ENCODE data around the gene ZFAND3.

Gene ZFAND3

GRCh38 chr6:38168699-38169098 lies 349.2 kb downstream of the ZFAND3 start:
- no peaks in the 10 kb centered on the region for H3K4me1 ChIP-seq (ENCODE audit: insufficient read depth, low read length)
- H3K27me3 ChIP-seq (ENCODE audit: insufficient read depth, low read length, poor library complexity): no peaks in the 10 kb centered on the region
- TF ChIP-seq EZH2 (IDR thresholded peaks at IDR 0.05; ENCODE audit: borderline replicate concordance, low read depth, low read length, severe bottlenecking): no peak
- TF ChIP-seq, protein P1, sequence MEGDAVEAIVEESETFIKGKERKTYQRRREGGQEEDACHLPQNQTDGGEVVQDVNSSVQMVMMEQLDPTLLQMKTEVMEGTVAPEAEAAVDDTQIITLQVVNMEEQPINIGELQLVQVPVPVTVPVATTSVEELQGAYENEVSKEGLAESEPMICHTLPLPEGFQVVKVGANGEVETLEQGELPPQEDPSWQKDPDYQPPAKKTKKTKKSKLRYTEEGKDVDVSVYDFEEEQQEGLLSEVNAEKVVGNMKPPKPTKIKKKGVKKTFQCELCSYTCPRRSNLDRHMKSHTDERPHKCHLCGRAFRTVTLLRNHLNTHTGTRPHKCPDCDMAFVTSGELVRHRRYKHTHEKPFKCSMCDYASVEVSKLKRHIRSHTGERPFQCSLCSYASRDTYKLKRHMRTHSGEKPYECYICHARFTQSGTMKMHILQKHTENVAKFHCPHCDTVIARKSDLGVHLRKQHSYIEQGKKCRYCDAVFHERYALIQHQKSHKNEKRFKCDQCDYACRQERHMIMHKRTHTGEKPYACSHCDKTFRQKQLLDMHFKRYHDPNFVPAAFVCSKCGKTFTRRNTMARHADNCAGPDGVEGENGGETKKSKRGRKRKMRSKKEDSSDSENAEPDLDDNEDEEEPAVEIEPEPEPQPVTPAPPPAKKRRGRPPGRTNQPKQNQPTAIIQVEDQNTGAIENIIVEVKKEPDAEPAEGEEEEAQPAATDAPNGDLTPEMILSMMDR (IDR thresholded peaks at IDR 0.05; ENCODE audit: borderline replicate concordance, extremely low read depth, low read length, poor library complexity, severe bottlenecking): no peak
- H2AFZ ChIP-seq (ENCODE audit: low read depth, low read length): no peak overlapping the region
- no peak overlapping the region for H3K9ac ChIP-seq (ENCODE audit: low read depth, low read length)
- H3K4me3 ChIP-seq (ENCODE audit: low read depth in 1 of 2, low read length in 2 of 2): no peak overlapping the region
- H3K36me3 ChIP-seq (ENCODE audit: insufficient read depth, low read length): no peaks in the 10 kb centered on the region
- H3K79me2 ChIP-seq (ENCODE audit: insufficient read depth, low read length): no peaks in the 10 kb centered on the region
- no peak overlapping the region for H3K4me2 ChIP-seq (ENCODE audit: insufficient read depth, low read length)
- H3K27ac ChIP-seq (ENCODE audit: low read length): no peak overlapping the region
- ATAC-seq (ENCODE audit: insufficient read depth, low read depth): no peak
- no peak for DNase-seq
- H3K9me3 ChIP-seq (ENCODE audit: insufficient read depth, low read length, severe bottlenecking): no peaks in the 10 kb centered on the region
- H4K20me1 ChIP-seq (ENCODE audit: insufficient read depth, low read length): 0 out of 2 replicates have a peak, but pooled peaks cover 7% of the 10 kb centered on the region

- Histone ChIP-seq H3K79me2 (ENCODE audit: insufficient read depth, low read length) (no peaks in the 10 kb centered on the region), H3K4me3 (ENCODE audit: low read depth in 1 of 2, low read length in 2 of 2) (no peak overlapping the region), H3K36me3 (ENCODE audit: insufficient read depth, low read length) (no peaks in the 10 kb centered on the region), H4K20me1 (ENCODE audit: insufficient read depth, low read length) (0 out of 2 replicates have a peak, but pooled peaks cover 7% of the 10 kb centered on the region), H3K27ac (ENCODE audit: low read length) (no peak overlapping the region), H3K4me1 (ENCODE audit: insufficient read depth, low read length) (no peaks in the 10 kb centered on the region), H3K9ac (ENCODE audit: low read depth, low read length) (no peak overlapping the region), H2AFZ (ENCODE audit: low read depth, low read length) (no peak overlapping the region), H3K9me3 (ENCODE audit: insufficient read depth, low read length, severe bottlenecking) (no peaks in the 10 kb centered on the region), H3K27me3 (ENCODE audit: insufficient read depth, low read length, poor library complexity) (no peaks in the 10 kb centered on the region), H3K4me2 (ENCODE audit: insufficient read depth, low read length) (no peak overlapping the region)
- no peak for TF ChIP-seq EZH2 (IDR thresholded peaks at IDR 0.05; ENCODE audit: borderline replicate concordance, low read depth, low read length, severe bottlenecking)
- TF ChIP-seq, protein P1 (IDR thresholded peaks at IDR 0.05; ENCODE audit: borderline replicate concordance, extremely low read depth, low read length, poor library complexity, severe bottlenecking): no peak
- no peak for DNase-seq
- no peak for ATAC-seq (ENCODE audit: insufficient read depth, low read depth)
These were observed 349.9 kb downstream of the ZFAND3 start for GRCh38 chr6:38169221-38169976.

DNA sequence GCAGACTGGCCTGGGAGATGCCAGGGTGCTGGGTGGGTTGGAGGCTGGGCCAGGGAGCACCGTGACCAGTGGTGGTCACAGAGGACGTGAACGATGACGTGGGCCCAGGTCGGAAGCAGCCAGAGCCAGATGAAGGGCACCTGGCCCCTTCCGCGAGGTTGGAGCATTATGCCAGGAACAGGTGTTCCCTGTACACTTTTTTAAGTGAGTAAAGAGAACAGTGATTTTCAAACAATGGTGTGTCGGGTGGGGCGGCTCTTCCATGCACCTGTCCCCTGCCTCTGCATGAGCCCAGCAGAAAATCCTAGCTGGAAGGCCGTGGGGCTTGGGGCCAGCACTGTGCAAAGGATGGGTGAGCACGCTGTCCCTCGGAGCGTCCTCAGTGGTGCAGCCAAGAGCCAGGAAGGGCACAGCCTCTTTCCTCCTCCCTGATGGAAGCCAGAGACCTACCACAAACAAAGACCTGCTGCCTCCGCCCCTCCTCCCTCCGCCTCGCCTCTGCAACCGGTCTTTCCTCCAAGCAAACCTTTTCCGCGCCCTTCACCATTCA lies 350.5 kb downstream of the ZFAND3 start:
- Histone ChIP-seq H3K4me2 (ENCODE audit: insufficient read depth, low read length) (no peak overlapping the region), H3K4me3 (ENCODE audit: low read depth in 1 of 2, low read length in 2 of 2) (no peak overlapping the region), H3K27me3 (ENCODE audit: insufficient read depth, low read length, poor library complexity) (no peaks in the 10 kb centered on the region), H3K36me3 (ENCODE audit: insufficient read depth, low read length) (no peaks in the 10 kb centered on the region), H4K20me1 (ENCODE audit: insufficient read depth, low read length) (0 out of 2 replicates have a peak, but pooled peaks cover 7% of the 10 kb centered on the region), H3K79me2 (ENCODE audit: insufficient read depth, low read length) (no peaks in the 10 kb centered on the region), H2AFZ (ENCODE audit: low read depth, low read length) (no peak overlapping the region), H3K9me3 (ENCODE audit: insufficient read depth, low read length, severe bottlenecking) (no peaks in the 10 kb centered on the region), H3K27ac (ENCODE audit: low read length) (no peak overlapping the region), H3K4me1 (ENCODE audit: insufficient read depth, low read length) (no peaks in the 10 kb centered on the region), H3K9ac (ENCODE audit: low read depth, low read length) (no peak overlapping the region)
- DNase-seq: no peak
- no peak for ATAC-seq (ENCODE audit: insufficient read depth, low read depth)
- TF ChIP-seq EZH2 (IDR thresholded peaks at IDR 0.05; ENCODE audit: borderline replicate concordance, low read depth, low read length, severe bottlenecking): no peak
- TF ChIP-seq, protein P1 (IDR thresholded peaks at IDR 0.05; ENCODE audit: borderline replicate concordance, extremely low read depth, low read length, poor library complexity, severe bottlenecking): no peak
